GM12801 (cell line): ENCODE results near the gene PRKAR1B.

Experiments
- TF ChIP-seq, protein P1 (sequence below): IDR thresholded peaks from one replicate; pipeline ENCODE4 v1.5.1; 2011; ENCODE audit warnings: control low read depth; ENCODE audit not compliant: insufficient read length; ENCODE audit errors: extremely low read depth

PRKAR1B gene

DNA sequence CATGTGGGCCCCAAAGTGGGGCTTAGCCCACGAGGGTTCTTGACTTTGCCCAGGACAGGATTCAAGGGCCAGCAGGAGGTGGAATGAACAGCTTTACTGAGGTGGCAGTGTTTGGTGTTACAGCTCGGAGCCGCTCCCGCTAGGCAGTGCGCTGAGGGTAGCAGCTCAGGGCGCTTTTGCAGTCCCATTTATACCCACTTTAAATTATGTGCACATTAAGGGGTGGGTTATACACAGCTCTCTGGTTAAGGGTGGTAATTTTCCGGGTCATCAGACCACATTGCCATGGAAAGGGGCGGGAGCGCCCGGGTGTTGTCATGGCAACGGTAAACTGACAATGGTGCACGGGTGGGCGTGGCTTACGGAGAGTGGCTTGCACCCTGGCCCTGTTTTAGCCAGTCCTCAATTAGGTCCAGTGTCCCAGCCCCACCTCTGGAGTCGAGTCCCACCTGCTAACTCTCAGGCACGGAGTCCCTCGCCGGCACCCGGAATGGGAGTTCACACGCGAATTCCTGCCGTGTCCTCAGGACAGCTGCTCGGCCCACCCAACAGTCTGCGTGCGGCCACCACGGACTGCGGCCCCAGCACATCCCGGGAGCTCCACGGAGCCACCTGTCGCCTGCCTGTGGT, 149.2 kb downstream of the PRKAR1B start:
- TF ChIP-seq, protein P1, sequence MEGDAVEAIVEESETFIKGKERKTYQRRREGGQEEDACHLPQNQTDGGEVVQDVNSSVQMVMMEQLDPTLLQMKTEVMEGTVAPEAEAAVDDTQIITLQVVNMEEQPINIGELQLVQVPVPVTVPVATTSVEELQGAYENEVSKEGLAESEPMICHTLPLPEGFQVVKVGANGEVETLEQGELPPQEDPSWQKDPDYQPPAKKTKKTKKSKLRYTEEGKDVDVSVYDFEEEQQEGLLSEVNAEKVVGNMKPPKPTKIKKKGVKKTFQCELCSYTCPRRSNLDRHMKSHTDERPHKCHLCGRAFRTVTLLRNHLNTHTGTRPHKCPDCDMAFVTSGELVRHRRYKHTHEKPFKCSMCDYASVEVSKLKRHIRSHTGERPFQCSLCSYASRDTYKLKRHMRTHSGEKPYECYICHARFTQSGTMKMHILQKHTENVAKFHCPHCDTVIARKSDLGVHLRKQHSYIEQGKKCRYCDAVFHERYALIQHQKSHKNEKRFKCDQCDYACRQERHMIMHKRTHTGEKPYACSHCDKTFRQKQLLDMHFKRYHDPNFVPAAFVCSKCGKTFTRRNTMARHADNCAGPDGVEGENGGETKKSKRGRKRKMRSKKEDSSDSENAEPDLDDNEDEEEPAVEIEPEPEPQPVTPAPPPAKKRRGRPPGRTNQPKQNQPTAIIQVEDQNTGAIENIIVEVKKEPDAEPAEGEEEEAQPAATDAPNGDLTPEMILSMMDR = no peak

DNA sequence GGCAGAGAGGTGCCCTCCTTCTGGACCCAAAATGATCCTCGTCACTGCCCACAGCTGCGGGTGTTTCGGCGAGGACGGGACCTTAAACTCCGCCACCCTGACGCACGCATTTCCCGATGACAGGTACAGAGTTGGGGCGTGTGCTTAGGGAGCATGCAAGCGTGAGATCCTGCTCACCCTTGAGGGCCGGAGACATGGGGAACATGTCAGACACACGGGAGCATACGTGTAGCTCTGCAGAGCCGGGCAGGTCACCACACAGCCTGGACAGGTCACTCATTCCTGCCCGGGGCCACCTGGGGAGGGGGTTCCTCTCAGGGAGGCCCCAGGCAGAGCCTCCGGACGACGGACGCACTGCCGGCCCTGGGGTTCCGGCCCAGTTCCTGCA, 149.8 kb downstream of the PRKAR1B start:
- TF ChIP-seq, protein P1 = no peak

DNA sequence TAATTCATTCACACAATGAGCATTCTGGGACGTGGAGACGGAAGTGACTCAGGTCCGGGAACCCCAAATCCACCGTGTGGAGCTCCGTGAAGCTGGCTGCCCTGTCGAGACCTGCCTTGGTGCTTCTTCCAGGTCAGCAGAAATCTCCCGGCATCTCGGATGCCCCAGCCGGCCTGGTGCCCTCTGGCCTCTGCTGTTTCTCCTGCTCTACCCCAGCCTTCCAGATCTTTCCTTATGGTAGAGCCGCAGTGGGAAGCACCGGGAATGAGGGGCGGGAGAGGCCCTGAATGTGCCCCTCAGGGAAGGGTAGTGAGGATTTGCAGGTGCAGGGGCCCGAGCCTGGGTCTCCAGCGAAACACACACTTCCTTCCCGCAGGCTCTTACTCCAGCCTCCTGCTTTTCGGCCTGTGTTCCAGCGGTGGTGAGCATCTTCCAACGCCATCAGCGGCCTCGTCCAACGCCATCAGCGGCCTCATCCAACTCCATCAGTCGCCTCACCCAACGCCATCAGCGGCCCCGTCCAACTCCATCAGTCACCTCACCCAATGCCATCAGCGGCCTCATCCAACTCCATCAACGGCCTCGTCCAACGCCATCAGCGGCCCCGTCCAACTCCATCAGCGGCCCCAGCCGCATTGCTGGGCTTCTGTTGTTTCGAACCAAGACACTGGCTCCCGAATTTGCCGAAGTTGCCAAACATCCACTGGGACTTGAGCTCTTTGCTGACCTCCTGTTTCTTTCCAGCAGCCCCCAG, 150.4 kb downstream of the PRKAR1B start:
- TF ChIP-seq, protein P1 = no peak

DNA sequence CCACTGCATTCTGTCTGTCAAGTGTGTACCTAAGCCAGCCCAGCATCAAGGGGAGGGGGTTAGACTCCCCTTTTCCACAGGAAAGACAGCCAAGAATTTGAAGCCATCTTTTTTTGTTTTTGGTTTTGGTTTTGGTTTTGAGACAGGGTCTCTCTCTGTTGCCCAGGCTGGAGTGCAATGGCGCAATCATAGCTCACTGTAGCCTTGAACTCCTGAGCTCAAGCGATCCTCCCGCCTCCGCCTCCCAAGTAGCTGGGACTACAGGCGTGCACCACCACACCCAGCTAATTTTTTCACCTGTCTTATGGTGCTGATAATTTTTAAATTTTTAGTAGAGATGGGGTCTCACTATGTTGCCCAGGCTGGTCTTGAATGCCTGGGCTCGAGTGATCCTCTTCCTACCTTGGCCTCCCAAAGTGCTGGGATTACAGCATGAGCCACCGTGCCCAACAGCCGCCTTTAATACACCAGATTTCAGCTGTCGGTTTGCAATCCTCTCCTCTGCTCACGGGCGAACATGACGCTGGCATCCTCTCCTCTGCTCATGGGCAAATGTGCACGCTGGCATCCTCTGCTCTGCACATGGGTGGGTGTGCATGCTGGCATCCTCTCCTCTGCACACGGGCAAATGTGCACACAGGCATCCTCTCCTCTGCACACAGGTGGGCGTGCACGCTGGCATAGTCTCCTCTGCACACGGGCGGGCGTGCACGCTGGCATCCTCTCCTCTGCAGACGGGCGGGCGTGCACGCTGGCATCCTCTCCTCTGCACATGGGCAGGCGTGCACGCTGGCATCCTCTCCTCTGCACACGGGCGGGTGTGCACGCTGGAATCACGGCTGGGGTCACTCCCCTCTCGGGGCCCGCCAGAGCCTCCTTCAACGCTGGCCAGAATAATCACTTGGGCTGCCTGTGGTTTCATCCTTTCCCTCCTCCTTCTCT, 151.4 kb downstream of the PRKAR1B start:
- TF ChIP-seq, protein P1 = no peak

DNA sequence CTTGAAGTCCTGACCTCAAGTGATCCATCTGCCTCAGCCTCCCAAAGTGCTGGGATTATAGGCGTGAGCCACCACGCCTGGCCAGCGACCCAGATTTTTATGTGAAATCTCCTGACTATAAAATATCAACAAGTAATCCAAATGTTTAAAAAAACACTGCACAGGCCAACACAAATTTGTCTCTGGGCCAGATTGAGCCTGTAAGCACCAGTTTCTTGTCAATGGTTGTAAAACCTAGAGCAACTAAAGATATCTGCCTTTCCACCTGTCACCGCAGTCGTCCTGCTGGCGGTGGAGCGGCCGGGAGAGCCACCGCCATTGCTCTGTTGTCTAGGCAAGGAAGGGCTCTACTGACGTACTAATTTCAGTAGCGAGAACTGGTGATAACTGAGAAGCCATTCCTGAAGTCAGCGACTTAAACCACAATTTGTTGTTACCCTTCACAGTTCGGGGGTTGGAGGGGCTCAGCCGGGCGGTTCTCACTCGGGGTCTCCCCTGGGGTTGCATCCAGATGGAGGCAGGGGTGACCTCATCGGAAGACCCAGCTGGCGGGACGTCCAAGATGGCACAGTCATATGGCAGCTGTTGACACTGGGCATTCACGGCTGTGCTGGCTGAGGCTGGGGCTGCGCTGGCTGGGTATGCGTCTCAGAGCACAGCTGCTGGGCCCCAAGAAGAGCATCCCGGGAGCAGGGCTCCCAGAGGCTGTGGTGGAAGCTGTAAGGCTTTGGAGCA, 152.3 kb downstream of the PRKAR1B start:
- TF ChIP-seq, protein P1 = no peak

DNA sequence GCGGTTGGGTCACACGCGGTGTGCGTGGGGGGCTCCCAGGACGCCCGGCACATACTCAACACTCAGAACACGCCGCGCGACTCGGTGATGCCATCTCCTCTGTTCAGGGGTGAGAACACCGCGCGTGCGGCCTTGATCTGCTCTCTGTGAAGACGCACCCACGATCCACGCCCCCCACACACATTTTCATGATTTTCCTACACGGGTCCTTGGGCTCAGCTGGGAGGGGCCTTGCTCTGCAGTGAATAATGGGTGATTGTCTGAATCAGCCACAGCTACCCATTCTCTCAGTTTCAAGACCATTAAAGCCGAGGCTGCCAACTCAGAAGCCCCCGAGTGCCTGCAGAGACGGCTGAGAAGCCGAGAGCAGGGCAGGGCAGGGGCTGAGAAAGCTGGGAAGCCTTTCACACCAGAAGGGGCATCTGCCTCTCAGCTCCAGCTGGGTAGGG, 153.1 kb downstream of the PRKAR1B start:
- TF ChIP-seq, protein P1 = no peak
